IPS-NIHi7 (cell line): ENCODE measurements around the gene LHFPL6.

Experiments
- DNase-seq: peaks from one replicate; pipeline ENCODE4 v3.0.0; 2012; ENCODE audit warnings: mixed read lengths; ENCODE audit errors: extremely low spot score

Gene LHFPL6

DNA sequence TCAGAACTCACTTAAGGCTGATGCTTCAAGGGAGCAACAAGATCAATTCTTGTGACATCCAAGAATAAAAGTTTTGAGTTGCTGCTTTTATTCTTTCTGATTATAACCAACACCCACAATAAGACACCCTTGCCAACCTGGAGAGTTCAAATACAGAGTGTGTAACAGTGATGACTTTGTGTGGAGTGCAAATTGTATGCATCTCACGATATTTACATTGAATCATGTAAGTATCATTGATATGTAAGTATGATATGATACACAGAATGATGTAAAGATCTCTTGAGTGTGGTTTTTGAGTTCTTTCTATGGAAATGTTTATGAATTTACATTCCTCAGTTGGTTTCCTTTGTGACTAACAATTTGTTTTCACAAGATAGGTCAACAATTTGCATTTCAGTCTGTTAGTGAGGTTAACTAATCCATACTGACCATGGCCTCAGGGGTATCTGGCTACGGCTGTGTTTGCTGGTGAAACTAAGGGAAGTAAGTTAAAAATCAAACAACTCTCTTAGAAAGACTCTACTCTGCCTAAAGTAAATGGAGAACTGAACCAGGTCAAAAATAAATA lies 12.4 kb downstream of the LHFPL6 start:
- DNase-seq, result no peak

DNA sequence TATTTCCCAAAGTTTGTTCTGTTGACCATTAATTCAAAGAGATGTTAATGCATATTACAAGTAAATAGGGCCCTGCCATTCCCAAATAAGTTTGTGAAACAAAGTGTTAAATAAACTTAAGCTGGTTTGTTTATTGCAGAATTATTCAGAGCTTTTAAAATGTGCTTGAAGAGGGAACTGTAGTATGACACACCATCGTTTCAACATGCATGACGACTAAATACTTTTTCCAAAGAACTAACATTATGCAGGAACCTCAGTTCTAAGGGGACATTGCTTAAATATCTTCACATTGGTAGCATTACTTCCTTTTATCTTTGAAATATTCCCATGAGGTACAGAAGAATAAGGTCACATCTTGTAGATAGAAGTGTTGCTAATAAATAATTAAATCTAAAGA lies 14.6 kb downstream of the LHFPL6 start:
- DNase-seq, result no peak

- DNase-seq, result no peak
Measured at GRCh38 chr13:39587939-39588338, 15.1 kb downstream of the LHFPL6 start.

DNA sequence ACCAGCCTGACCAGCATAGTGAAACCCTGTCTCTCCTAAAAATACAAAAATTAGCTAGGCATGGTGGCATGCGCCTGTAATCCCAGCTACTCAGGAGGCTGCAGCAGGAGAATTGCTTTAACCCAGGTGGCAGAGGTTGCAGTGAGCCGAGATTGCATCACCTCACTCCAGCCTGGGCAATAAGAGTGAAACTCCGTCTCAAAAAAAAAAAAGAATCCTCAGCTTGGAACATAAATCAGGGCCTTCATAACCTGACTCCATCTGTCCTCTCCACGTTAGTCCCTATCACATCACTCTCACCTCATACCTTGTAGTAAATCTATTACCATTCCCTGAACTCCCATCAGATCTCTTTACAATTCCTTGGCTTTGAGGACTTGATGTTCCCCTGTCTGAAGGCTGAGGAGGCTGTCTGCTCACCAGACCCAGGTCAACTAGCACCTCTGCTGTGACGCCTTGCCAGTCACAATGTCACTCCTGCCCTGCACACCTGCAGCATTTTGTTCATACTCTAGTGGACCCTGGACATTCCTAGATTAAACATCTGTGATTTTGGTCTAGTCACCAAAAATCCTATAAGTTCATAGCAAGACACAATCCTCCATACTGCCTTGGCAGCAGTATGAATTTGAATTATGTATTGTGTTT lies 15.9 kb downstream of the LHFPL6 start:
- DNase-seq, result no peak

DNA sequence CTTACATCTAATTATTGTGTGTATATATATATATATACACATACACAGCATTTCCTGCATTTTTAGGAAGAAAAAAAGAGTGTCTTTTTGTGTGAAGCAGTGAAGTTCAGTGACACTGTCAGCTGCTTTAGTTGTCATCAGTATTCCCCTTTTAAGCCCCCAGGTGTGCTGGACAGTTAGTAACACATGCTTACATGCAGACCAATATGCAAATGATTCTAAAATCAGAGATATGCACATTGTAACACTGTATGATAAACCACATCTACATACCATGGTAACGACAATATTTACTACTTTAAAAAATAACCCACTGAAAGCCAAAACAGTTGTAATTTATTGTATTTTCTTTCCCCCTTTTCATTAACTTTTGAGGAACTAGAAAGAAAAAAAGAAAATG lies 16.8 kb downstream of the LHFPL6 start:
- DNase-seq, result no peak

DNA sequence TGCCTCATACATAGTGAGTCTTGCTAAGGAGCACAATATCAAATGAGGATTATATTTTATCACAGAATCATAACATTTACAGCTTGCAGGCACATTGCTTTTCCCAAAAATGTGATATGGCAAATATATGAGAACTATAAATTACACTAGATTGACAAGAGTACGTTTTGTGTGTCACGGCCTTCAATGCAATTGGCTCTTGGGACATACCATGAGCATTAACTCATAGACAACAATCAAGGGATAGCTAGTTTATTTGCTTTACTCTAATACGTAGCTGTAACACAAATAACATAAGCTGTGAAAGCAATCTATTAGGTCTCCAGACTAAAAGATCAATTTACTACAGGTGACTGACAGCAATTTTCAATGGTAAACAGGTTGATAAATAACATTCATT lies 17.8 kb downstream of the LHFPL6 start:
- DNase-seq, result no peak

DNA sequence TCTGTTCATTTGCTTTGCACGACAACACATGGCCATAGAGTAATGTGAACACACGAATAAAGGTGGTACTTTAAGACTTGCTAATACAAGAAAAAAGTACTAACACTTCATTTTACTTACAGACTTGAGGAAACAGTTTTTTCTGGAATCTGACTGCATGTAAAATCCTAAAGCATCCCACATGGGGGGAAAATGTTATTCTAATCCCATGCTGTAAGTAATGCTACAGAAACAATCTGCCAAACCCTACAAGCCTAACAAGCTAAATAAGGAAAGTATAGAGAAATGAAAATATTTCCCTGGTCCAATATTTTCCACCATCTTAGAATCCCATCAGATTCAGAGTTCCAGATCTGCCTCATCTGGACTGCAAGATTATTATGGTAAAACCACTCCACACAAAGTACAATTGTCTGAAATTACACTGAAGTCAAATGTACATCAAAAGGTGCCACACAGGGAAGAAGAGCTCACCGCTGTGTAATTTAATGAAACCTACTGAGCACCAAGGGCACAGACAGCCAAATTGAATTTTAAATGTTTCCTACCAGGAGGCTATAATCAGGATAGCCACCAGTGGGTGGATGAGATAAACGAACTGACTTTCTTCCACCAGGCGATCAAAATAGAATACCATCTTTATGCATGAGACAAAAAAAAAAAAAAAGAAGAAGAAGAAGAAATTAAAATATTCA lies 22.0 kb downstream of the LHFPL6 start:
- no peak for DNase-seq

DNA sequence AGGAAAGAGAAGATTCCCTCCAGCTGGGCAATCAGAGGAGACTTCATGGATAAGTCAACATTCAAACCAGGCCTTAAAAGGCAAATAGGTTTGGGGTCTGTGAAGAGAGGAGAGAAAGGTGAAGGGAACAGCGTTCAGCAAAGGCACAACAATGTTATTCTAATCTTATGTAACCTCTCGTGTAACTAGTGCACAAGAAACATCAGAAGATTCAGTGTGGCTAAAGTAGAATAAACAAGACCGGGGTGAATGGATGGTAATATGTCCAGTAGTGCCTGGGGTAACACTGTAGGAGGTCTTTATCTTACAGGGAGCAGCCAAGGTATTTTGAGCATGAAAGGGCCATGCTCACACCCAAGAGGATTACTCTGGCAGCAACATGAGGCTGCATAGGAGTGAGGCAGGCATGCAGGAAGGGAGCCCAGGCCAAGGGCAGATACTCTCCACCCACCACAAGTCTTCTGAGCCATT lies 24.1 kb downstream of the LHFPL6 start:
- peak; percentile 24 for DNase-seq

GRCh38 chr13:39577838-39578491 lies 25.0 kb downstream of the LHFPL6 start:
- no peak for DNase-seq

DNA sequence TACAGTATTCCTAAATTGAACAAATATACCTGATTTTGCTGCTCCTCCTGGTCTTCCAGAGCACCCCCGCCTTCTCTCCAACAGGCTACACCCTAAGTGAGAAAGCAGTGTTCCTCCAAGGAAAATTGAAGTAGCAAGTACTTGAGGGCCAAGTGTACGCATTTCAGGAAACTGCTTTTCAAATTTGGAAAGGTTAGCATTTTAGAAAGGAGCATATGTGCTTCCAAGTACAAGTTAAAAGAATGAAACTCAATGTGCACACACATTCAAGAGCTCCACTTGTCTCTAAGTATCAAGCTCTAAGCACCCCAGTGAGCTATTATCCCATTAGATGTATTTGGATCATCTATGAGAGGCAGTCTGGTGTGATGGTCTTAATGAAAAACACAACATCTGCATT lies 25.8 kb downstream of the LHFPL6 start:
- DNase-seq, result no peak

DNA sequence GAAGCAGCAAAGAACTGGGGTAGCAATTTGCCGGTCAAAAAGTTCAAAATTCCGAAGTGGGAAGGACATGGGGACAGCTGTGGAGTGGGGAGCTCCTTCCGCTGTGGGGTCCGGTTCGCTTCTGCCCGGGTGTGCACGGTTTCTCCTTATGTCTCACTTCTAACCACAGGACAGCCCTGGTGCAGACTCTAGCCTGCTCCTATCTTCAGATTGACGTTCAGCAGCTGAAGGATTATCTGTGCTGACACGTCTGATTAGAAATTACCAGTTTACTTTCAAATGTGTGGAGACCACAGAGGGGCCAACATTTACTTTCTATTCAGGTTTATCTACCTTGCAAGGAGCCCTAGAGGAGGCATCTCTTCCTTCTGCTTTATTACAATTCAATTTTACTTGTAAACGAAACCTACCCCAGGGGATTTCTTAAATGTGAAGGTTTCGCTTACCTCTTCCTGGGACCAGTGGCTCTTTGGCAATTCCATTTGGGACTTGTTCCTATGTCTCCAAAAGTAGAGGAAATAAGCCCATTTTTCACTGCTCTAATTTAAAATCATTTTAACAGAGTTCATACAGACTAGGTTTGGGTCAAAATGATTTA lies 27.3 kb downstream of the LHFPL6 start:
- no peak for DNase-seq

- DNase-seq, result no peak
Measured at GRCh38 chr13:39571502-39572092, 31.4 kb downstream of the LHFPL6 start.

DNA sequence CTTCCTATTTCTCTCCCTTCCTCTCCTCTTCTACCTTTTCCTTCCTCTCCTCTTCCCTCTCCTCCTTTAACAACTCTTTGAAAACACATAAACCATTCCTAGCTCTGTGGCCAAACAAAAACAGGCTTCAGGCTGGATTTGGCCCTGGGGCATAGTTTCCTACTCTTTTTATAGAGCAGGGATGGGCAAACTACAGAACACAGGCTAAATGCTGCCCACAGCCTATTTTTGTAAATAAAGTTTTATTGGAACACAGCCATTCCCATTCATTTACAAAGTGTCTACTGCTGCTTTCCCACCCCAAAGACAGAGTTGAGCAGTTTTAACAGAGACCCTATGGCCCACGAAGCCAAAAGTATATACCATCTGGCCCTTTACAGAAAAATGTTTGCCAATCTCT lies 35.4 kb downstream of the LHFPL6 start:
- DNase-seq, result no peak

DNA sequence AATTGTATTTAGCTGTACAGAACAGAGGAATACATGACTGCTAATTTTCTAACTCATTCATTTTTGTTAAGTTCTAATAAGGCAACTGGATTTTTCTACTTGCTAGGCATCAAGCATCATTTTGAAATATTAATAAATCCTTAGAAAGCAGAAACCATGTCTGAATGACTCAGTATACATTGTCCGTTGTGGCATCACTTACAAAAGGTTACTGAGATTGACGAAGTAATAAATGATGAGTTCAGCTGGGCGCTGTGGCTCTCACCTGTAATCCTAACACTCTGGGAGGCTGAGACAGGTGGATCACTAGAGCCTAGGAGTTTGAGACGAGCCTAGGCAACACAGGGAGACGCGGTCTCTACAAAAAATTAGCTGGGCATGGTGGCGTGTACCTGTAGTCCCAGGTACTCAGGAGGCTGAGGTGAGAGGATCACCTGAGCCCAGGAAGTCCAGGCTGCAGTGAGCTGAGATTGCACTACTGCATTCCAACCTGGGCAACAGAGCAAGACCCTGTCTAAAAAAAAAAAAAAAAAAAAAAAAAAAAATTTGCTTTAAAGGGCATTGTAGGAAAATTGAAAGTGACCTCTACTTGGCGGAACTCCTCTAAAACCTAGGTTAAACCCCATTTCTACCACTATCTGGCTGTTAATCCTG lies 36.6 kb downstream of the LHFPL6 start:
- no peak for DNase-seq

- peak; percentile 71 for DNase-seq
Measured at GRCh38 chr13:39565036-39565949, 37.7 kb downstream of the LHFPL6 start.

- DNase-seq, result no peak
Measured at GRCh38 chr13:39563470-39563735, 39.6 kb downstream of the LHFPL6 start.

GRCh38 chr13:39561971-39562370 lies 41.0 kb downstream of the LHFPL6 start:
- DNase-seq, result no peak

GRCh38 chr13:39559847-39560246 lies 43.1 kb downstream of the LHFPL6 start:
- no peak for DNase-seq

GRCh38 chr13:39557285-39557955 lies 45.6 kb downstream of the LHFPL6 start:
- no peak for DNase-seq

- no peak for DNase-seq
Measured at GRCh38 chr13:39556866-39557265, 46.1 kb downstream of the LHFPL6 start.
